ENCODE data around the gene DUS1L.

DNA sequence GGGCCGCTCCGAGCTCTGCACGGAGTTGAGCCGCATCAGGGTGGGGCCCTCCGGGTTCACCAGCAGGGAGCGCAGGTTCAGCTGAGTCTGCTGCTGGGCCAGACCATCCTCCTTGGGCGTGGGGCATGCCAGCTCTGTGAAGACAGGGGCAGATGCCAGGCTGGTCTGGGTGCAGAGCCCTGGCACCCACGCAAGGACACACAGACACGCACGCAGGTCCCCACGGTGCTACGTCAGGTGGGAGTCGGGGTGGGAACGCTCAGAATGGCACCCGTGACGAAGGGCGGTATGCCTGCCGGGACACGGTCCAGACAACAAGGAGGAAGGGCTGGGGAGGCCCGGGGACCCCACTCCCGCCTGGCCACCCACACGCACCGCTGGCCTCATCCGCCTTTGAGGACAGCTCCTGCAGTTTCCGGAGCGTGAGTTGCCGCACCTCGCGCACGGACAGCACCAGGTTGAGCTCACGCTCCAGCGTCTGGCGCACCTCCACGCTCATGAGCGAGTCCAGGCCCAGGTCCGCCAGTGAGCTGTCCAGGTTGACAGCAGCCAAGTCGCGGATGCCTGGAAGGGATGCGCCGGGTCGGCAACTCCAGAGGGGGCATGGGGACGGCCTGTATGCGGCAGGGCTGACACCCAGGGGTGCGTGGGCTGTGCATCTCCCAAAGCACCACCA lies 15.3 kb upstream of the DUS1L start:
- no peak for TF ChIP-seq POLR2A (IDR thresholded peaks at IDR 0.05; ENCODE audit: borderline replicate concordance, extremely low read depth, insufficient read depth, insufficient read length)
- no peak for TF ChIP-seq POLR2AphosphoS5 (IDR thresholded peaks at IDR 0.05; ENCODE audit: low read depth, low read length)
- no peak for TF ChIP-seq EZH2phosphoT487 (IDR thresholded peaks at IDR 0.05; ENCODE audit: borderline replicate concordance)
